Common myeloid progenitor, CD34-positive (primary cell): ENCODE results near the gene NMNAT2.
"Not testable (repeated sequence)": the region's sequence is repeated elsewhere in the genome, so short reads cannot be mapped to it uniquely, and the experiment has no call there.

ENCODE experiments used
- CTCF ChIA-PET: fragments of 350-600 bp; sonication (Branson Sonifier 250); formaldehyde crosslinking; loops from one replicate; lab custom pipeline; 2021; ENCODE audit warnings: antibody characterized with exemption; lab: Charles Lee
- POLR2A ChIA-PET: fragments of 350-600 bp; sonication (Branson Sonifier 250); formaldehyde crosslinking; loops from one replicate; lab custom pipeline; 2021; ENCODE audit warnings: antibody characterized with exemption; lab: Charles Lee
- DNase-seq, 3 donors: peaks; one replicate each; pipeline versions ENCODE4 v3.0.0 to v3.0.0-alpha.2; 2013
- H3K27ac ChIP-seq, 2 experiments: 1 replicate in 1 of 2; 2 replicates in 1 of 2; pipeline ENCODE4 v1.7.0; 2013; ENCODE audit warnings: inconsistent platforms in 2 of 2, low read length in 2 of 2, mild to moderate bottlenecking in 2 of 2, low read depth in 1 of 2, moderate library complexity in 1 of 2; ENCODE audit not compliant: severe bottlenecking in 2 of 2, insufficient read depth in 1 of 2, poor library complexity in 1 of 2
- H3K27me3 ChIP-seq, 5 experiments: replicated peaks in 2 of 5; 1 replicate in 3 of 5; 2 replicates in 2 of 5; pipeline versions ENCODE4 v1.6.1 to v1.7.0; 2013; ENCODE audit warnings: low read length in 4 of 5, mild to moderate bottlenecking in 2 of 5, moderate library complexity in 2 of 5, inconsistent platforms in 1 of 5; ENCODE audit not compliant: insufficient read depth in 5 of 5, control insufficient read depth in 4 of 5
- H3K36me3 ChIP-seq, 4 experiments: 1 replicate in 2 of 4; 2 replicates in 2 of 4; pipeline versions ENCODE4 v1.6.1 to v1.7.0; 2013; ENCODE audit warnings: low read length in 3 of 4, control low read depth in 1 of 4, mild to moderate bottlenecking in 1 of 4; ENCODE audit not compliant: control insufficient read depth in 4 of 4, insufficient read depth in 4 of 4
- H3K4me1 ChIP-seq, 4 experiments: 1 replicate in 3 of 4; 2 replicates in 1 of 4; pipeline versions ENCODE4 v1.6.1 to v1.7.1; 2013; ENCODE audit warnings: low read length in 3 of 4, mild to moderate bottlenecking in 3 of 4, control low read depth in 1 of 4, inconsistent platforms in 1 of 4, moderate library complexity in 1 of 4; ENCODE audit not compliant: control insufficient read depth in 4 of 4, insufficient read depth in 4 of 4; ENCODE audit errors: control extremely low read depth in 1 of 4
- H3K4me3 ChIP-seq, 7 experiments: 1 replicate in 4 of 7; 2 replicates in 3 of 7; pipeline versions ENCODE4 v1.5.1 to v1.7.0; 2013; ENCODE audit warnings: mild to moderate bottlenecking in 7 of 7, low read length in 6 of 7, moderate library complexity in 6 of 7, inconsistent platforms in 2 of 7, low read depth in 2 of 7, control low read depth in 1 of 7; ENCODE audit not compliant: insufficient read depth in 4 of 7, control insufficient read depth in 1 of 7; ENCODE audit errors: extremely low read depth in 1 of 7
- H3K9me3 ChIP-seq, 5 experiments: 1 replicate in 4 of 5; 2 replicates in 1 of 5; pipeline versions ENCODE4 v1.6.1 to v1.7.1; 2013; ENCODE audit warnings: low read length in 4 of 5, mild to moderate bottlenecking in 2 of 5, inconsistent platforms in 1 of 5, low read depth in 1 of 5, moderate library complexity in 1 of 5; ENCODE audit not compliant: control insufficient read depth in 4 of 5, insufficient read depth in 2 of 5; ENCODE audit errors: control extremely low read depth in 1 of 5
- WGBS: methylation state at CpG from one replicate; pipeline ENCODE4 v1.1.5; 2013; ENCODE audit not compliant: insufficient coverage; 5-methylcytosine and 5-hydroxymethylcytosine counted together

NMNAT2 gene

DNA sequence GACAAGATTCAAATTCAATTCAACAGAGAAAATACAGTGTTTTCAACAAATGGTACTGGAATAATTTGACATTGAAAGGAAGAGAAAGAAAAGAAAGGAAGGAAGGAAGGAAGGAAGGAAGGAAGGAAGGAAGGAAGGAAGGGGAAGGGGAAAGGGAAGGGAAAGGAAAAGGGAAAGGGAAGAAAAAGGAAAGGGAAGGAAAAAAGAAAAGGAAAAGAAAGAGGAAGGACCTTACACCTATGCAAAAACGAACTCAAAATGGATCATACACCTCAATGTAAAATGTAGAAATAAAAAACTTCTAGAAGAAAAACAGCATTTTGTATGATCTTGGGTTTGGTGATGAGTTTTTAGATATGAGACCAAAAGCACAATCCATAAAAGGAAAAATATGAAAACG, 19.9 kb upstream of the NMNAT2 start:
- WGBS = no CpG with 5 or more reads among the region's 2 CpGs
- no peaks in the 10 kb centered on the region for H3K36me3 ChIP-seq
- ChIA-PET POLR2A (no interaction called here), CTCF (no interaction called here)
- H3K9me3 ChIP-seq = no peaks in the 10 kb centered on the region
- H3K27ac ChIP-seq = no peak overlapping the region
- H3K27me3 ChIP-seq = peaks cover 0 to 9% (median 0%) of the 10 kb centered on the region in 5 experiments
- H3K4me3 ChIP-seq = no peak overlapping the region
- no peaks in the 10 kb centered on the region for H3K4me1 ChIP-seq
- no peak for DNase-seq

DNA sequence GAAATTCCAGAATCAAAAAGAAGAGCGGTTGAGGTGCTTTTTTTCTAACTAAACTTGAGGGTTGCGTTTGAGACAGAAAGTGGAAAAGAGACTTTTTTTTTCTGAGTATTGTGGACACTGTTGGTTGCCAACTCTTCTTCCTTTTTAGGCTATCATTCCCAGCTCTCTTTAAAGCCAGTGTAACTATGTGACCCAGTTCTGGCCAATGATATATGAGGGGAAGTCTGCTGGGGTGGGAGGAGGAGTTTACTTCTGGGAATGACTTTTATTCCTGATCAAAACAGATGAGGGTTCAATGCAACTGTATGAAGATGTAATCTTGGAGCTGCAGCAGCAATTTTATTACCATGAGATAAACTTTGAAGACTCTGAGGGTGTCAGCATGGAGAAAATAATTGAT, 17.3 kb upstream of the NMNAT2 start:
- 100% methylated on average over 2 of the region's 2 CpGs for WGBS
- Histone ChIP-seq H3K36me3 (no peaks in the 10 kb centered on the region), H3K27ac (no peak overlapping the region), H3K9me3 (no peaks in the 10 kb centered on the region), H3K4me3 (no peak overlapping the region), H3K27me3 (peaks cover 0 to 4% (median 0%) of the 10 kb centered on the region in 5 experiments), H3K4me1 (no peaks in the 10 kb centered on the region)
- DNase-seq = no peak
- CTCF ChIA-PET = no interaction called here
- POLR2A ChIA-PET = no interaction called here

DNA sequence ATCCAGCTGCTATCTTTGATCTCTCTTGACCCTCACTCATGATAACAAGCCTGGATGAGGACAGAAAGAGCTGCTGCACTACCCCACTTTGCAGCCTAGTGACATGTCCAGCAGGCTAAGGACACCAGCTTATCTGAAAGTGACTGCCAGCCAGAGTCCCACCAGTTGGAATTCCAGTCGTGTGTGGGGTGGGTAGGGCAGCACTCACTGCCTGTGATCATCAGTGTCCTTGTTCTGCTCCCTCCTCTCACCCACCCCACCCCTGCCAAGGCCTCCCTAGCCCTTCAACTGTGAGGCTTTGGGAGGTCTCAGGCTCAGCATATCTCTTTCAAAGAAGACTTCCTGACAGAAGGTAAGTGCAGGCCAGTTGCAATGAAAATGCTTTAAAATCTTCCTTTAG, 15.5 kb upstream of the NMNAT2 start:
- no CpG with 5 or more reads among the region's 1 CpG for WGBS
- Histone ChIP-seq H3K9me3 (peaks cover 0 to 5% (median 0%) of the 10 kb centered on the region in 5 experiments), H3K27me3 (peaks cover 0 to 4% (median 0%) of the 10 kb centered on the region in 5 experiments), H3K4me3 (no peak overlapping the region), H3K4me1 (no peaks in the 10 kb centered on the region), H3K36me3 (no peaks in the 10 kb centered on the region), H3K27ac (no peak overlapping the region)
- no peak for DNase-seq
- ChIA-PET CTCF (interaction anchor here (1.3 kb wide), 1 partner anchor 13 kb away, joined by 4 read pairs; no protein-coding TSS in a partner anchor), POLR2A (interaction anchor here (0.6 kb wide), 1 partner anchor 615 kb away, joined by 4 read pairs; no protein-coding TSS in a partner anchor)

DNA sequence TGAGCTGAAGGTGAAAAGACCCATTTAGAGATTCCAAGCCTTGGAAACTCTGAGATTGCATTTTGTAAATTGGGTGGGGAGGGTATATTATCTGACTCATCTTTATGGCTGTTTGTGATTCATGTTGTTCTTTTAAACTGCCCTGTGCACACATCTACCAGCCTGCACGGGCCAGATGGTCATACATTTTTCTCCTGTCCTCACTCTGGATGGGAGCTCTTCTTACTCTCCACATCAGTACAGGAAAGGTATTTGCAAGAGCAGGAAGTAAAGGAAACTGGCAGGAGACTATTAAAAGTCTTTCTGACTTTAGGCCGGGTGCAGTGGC, 14.3 kb upstream of the NMNAT2 start:
- peaks cover 0 to 4% (median 0%) of the 10 kb centered on the region in 5 experiments for H3K27me3 ChIP-seq
- ChIA-PET CTCF (no interaction called here), POLR2A (no interaction called here)
- 53% methylated on average over 1 of the region's 2 CpGs for WGBS
- H3K4me3 ChIP-seq = no peak overlapping the region
- H3K9me3 ChIP-seq = peaks cover 0 to 5% (median 0%) of the 10 kb centered on the region in 5 experiments
- H3K27ac ChIP-seq = no peak overlapping the region
- no peak for DNase-seq
- no peaks in the 10 kb centered on the region for H3K36me3 ChIP-seq
- no peaks in the 10 kb centered on the region for H3K4me1 ChIP-seq

DNA sequence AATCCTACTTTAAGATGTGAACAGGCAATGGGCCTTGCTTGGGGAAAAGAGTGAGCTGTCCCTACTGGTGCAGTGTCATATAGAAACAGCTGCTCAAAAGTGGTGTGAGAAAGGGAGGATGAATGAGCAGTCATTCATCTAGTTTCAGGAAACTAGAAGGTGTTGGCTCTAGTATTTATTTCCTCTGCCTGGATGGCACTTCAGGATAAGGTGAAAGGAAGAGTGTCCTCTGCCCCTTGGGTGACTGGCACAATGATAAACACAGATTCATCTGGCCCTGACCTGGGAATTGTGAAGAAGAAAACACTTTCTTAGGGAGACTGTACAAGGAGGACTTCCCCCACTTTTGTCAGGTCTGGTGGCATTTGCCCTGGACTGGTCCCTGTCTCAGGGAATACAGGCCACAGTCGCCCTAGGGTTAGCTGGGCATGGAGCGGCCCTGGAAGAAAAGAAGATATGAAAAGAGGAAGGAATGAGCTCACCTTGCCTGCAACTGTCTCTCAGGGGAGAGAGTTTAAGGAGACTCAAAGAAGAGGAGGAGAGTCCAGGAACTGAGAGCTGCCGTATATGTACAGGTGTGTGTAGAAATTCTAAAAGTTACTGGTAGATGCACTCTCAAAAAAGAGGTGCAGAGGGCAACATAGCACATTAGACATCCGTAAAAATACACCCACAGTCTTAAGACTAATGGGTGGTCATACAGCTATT, 13.8 kb upstream of the NMNAT2 start:
- POLR2A ChIA-PET = no interaction called here
- no peak for DNase-seq
- Histone ChIP-seq H3K4me3 (no peak overlapping the region), H3K27me3 (peaks cover 0 to 4% (median 0%) of the 10 kb centered on the region in 5 experiments), H3K9me3 (peaks cover 0 to 5% (median 0%) of the 10 kb centered on the region in 5 experiments), H3K36me3 (no peaks in the 10 kb centered on the region), H3K27ac (no peak overlapping the region), H3K4me1 (no peaks in the 10 kb centered on the region)
- WGBS = 95% methylated on average over 3 of the region's 4 CpGs
- CTCF ChIA-PET = no interaction called here

DNA sequence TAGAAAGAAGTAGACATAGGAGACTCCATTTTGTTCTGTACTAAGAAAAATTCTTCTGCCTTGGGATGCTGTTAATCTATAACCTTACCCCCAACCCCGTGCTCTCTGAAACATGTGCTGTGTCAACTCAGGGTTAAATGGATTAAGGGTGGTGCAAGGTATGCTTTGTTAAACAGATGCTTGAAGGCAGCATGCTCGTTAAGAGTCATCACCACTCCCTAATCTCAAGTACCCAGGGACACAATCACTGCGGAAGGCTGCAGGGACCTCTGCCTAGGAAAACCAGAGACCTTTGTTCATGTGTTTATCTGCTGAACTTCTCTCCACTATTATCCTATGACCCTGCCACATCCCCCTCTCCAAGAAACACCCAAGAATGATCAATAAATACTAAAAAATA, 9.4 kb upstream of the NMNAT2 start:
- H3K36me3 ChIP-seq, CTCF ChIA-PET, H3K4me3 ChIP-seq, H3K9me3 ChIP-seq, H3K4me1 ChIP-seq, H3K27ac ChIP-seq, H3K27me3 ChIP-seq, POLR2A ChIA-PET, DNase-seq: not testable (repeated sequence)
- no CpG with 5 or more reads among the region's 3 CpGs for WGBS

DNA sequence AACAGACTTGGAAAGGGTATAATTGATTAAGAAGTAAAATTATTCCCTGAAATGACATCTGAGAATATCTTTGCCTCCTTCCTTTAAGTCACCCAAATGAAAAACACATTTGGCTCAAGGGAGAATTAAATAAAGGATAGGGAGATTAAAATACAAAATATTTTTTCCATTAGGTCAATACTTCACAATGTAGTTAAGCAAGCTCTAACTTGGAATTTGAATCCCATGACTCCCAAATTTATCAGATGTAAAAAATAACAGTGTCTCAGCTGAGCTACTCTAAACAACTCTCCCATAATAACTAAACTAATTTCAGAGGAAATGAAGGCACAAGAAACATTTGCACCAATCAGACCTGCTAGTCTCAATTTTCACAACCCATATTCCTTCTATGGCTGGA, 6.5 kb upstream of the NMNAT2 start:
- Histone ChIP-seq H3K27ac (no peak overlapping the region), H3K9me3 (peaks cover 0 to under 1% (median 0%) of the 10 kb centered on the region in 5 experiments), H3K4me1 (no peaks in the 10 kb centered on the region), H3K4me3 (no peak overlapping the region), H3K27me3 (peaks cover 4 to 28% (median 18%) of the 10 kb centered on the region in 5 experiments), H3K36me3 (no peaks in the 10 kb centered on the region)
- POLR2A ChIA-PET = no interaction called here
- CTCF ChIA-PET = no interaction called here
- no peak for DNase-seq
